ENCODE data around the gene MANSC1. TPM values are rescaled to one million over a fixed set of nuclear protein-coding genes. Genes with fewer than 3 reads are reported as not detected.

The MANSC1 gene
- polyA plus RNA-seq, 1 donor (not counting 4 experiments of a cell fraction or from before 2014, with no cell fraction given) = 1.6 TPM

DNA sequence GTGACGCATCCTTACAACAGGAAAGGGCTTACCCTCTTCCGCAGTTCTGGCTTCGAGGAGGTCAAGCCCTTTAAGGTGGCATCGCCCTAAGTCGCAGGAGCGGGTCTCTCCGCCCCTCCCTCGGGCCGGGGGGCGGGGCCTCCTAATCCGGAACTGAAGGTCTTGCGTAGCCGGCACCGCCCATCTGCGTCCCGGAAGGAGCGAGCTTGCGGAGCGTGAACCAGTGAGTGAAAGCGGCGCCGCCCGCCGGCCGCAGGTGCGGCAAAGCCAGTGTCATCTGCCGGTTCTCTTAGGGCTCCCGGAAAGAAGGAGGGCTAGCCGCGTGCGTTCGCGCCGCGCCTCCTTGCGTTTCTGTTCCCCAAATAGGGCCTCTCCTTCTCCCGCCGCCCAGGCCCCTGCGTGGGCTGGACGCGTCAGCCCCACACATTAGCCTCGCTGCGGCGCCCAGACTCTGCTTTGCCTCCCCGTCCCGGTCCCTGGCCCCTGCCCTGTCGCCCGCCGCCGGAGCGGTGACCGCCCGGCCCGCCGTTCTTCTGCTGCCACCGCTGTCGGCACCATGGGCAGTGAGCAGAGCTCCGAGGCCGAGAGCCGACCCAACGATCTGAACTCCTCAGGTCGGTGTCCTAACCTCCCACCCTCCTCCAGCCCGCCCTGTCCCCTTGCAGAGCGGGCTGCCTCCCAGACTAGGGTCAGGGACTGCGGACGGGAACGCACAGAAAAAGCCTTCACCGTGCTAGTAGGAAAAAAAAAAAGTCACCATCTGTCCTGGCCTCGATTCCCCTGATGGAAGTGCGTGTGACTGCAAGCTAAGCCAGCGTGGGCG lies 7.1 kb upstream of the MANSC1 start, which contains the start of gene BORCS5:
TSS of gene BORCS5 (plus strand) at position 183 of the 823 bp plus-strand sequence. CDS start at position 557, 374 bp downstream.
- H3K36me3 ChIP-seq (ENCODE audit: control insufficient read depth in 2 of 2, extremely low read depth in 1 of 2, insufficient read depth in 2 of 2, low read length in 2 of 2) = no peaks in the 10 kb centered on the region
- DNase-seq (ENCODE audit: low read depth, low spot score) (peak; percentile 82), FAIRE-seq (no peak)
- H4K20me1 ChIP-seq (ENCODE audit: control insufficient read depth, extremely low read depth, insufficient read depth, low read length) = no peaks in the 10 kb centered on the region
- dilution Hi-C loops (cut with MboI; ENCODE audit: extremely low pct_ligation_motif_present, low sequenced_read_pairs) = no loop called here
- H3K9me1 ChIP-seq (ENCODE audit: control insufficient read depth, extremely low read depth, insufficient read depth, low read length) = no peaks in the 10 kb centered on the region
- H3K27ac ChIP-seq (ENCODE audit: control insufficient read depth, insufficient read depth, low read length) = peak within 1 kb of the TSS; percentile 87
- H3K27me3 ChIP-seq (ENCODE audit: control insufficient read depth, extremely low read depth, insufficient read depth, low read length) = no peaks in the 10 kb centered on the region
- peak within 1 kb of the TSS; percentile 88 to 93 (median 93) for H3K4me3 ChIP-seq (ENCODE audit: control insufficient read depth in 2 of 3, extremely low read depth in 1 of 3, insufficient read depth in 2 of 3, low read depth in 1 of 3, low read length in 3 of 3)
- no peak for TF ChIP-seq EZH2 (IDR thresholded peaks at IDR 0.05; ENCODE audit: low read length)
- TF ChIP-seq, protein P1, sequence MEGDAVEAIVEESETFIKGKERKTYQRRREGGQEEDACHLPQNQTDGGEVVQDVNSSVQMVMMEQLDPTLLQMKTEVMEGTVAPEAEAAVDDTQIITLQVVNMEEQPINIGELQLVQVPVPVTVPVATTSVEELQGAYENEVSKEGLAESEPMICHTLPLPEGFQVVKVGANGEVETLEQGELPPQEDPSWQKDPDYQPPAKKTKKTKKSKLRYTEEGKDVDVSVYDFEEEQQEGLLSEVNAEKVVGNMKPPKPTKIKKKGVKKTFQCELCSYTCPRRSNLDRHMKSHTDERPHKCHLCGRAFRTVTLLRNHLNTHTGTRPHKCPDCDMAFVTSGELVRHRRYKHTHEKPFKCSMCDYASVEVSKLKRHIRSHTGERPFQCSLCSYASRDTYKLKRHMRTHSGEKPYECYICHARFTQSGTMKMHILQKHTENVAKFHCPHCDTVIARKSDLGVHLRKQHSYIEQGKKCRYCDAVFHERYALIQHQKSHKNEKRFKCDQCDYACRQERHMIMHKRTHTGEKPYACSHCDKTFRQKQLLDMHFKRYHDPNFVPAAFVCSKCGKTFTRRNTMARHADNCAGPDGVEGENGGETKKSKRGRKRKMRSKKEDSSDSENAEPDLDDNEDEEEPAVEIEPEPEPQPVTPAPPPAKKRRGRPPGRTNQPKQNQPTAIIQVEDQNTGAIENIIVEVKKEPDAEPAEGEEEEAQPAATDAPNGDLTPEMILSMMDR (optimal IDR thresholded peaks at IDR 0.05 in 1 of 3, IDR thresholded peaks at IDR 0.05 in 1 of 3, conservative IDR thresholded peaks at IDR 0.05 in 1 of 3; ENCODE audit: extremely low read depth in 1 of 3, insufficient read depth in 2 of 3, low read length in 3 of 3) = peak in 2 of 3 experiments; percentile 35 to 53
- peak within 1 kb of the TSS; percentile 89 for H2AFZ ChIP-seq (ENCODE audit: control insufficient read depth, low read length)
- peaks cover 11% of the 10 kb centered on the region for H3K4me1 ChIP-seq (ENCODE audit: control insufficient read depth, extremely low read depth, insufficient read depth, low read length)
- H3K9me3 ChIP-seq (ENCODE audit: control insufficient read depth, low read depth, low read length) = no peaks in the 10 kb centered on the region
- peak within 1 kb of the TSS; percentile 94 for H3K9ac ChIP-seq (ENCODE audit: control insufficient read depth, extremely low read depth, insufficient read depth, low read length)
- peaks cover 16% of the 10 kb centered on the region for H3K79me2 ChIP-seq (ENCODE audit: control insufficient read depth, insufficient read depth, low read length)
- peak within 1 kb of the TSS; percentile 100 for H3K4me2 ChIP-seq (ENCODE audit: control insufficient read depth, extremely low read depth, insufficient read depth, low read depth, low read length)

DNA sequence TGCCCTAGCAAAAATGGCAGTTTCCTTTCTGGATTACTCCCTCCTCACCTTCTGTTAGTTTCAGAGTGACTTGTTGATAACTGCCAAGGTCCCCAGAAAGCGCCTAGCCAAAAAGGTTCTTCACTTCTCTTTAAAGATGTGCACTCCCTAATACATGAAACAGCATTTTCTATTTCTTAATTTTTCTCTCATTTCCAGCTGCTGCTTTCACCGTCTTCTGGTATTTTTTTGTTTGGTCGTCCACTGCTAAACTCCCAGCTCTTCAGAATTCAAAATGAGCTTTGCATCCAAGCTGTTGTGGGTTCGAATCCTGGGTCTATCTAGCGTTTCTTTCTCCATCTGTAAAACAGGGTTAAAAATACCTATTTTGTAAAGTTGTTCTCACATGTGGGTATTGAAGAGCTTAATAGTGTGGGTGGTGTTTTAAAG lies 6.4 kb upstream of the MANSC1 start:
- FAIRE-seq (peak; percentile 74), DNase-seq (ENCODE audit: low read depth, low spot score) (no peak)
- Histone ChIP-seq H3K9ac (ENCODE audit: control insufficient read depth, extremely low read depth, insufficient read depth, low read length) (peak overlapping the region; percentile 94), H3K4me2 (ENCODE audit: control insufficient read depth, extremely low read depth, insufficient read depth, low read depth, low read length) (peak overlapping the region; percentile 100), H3K79me2 (ENCODE audit: control insufficient read depth, insufficient read depth, low read length) (peaks cover 16% of the 10 kb centered on the region), H3K4me3 (ENCODE audit: control insufficient read depth in 2 of 3, extremely low read depth in 1 of 3, insufficient read depth in 2 of 3, low read depth in 1 of 3, low read length in 3 of 3) (peak overlapping the region; percentile 88 to 93 (median 93)), H3K36me3 (ENCODE audit: control insufficient read depth in 2 of 2, extremely low read depth in 1 of 2, insufficient read depth in 2 of 2, low read length in 2 of 2) (no peaks in the 10 kb centered on the region), H3K9me3 (ENCODE audit: control insufficient read depth, low read depth, low read length) (no peaks in the 10 kb centered on the region), H2AFZ (ENCODE audit: control insufficient read depth, low read length) (peak overlapping the region; percentile 71), H3K4me1 (ENCODE audit: control insufficient read depth, extremely low read depth, insufficient read depth, low read length) (peaks cover 14% of the 10 kb centered on the region), H3K9me1 (ENCODE audit: control insufficient read depth, extremely low read depth, insufficient read depth, low read length) (no peaks in the 10 kb centered on the region), H3K27me3 (ENCODE audit: control insufficient read depth, extremely low read depth, insufficient read depth, low read length) (no peaks in the 10 kb centered on the region), H3K27ac (ENCODE audit: control insufficient read depth, insufficient read depth, low read length) (peak overlapping the region; percentile 87), H4K20me1 (ENCODE audit: control insufficient read depth, extremely low read depth, insufficient read depth, low read length) (no peaks in the 10 kb centered on the region)
- dilution Hi-C loops (cut with MboI; ENCODE audit: extremely low pct_ligation_motif_present, low sequenced_read_pairs) = no loop called here
- TF ChIP-seq EZH2 (IDR thresholded peaks at IDR 0.05; ENCODE audit: low read length) = no peak
- TF ChIP-seq, protein P1 (optimal IDR thresholded peaks at IDR 0.05 in 1 of 3, IDR thresholded peaks at IDR 0.05 in 1 of 3, conservative IDR thresholded peaks at IDR 0.05 in 1 of 3; ENCODE audit: extremely low read depth in 1 of 3, insufficient read depth in 2 of 3, low read length in 3 of 3) = no peak
